DND-41 (cell line): ENCODE measurements around the gene MDP1.

ENCODE experiments used
- EZH2 ChIP-seq: IDR thresholded peaks from 3 replicates; pipeline ENCODE4 v1.6.1; 2012; ENCODE audit warnings: borderline replicate concordance, low read depth, mild to moderate bottlenecking, moderate library complexity, low read length, inconsistent platforms; ENCODE audit not compliant: severe bottlenecking
- TF ChIP-seq, protein P1 (sequence below): IDR thresholded peaks from 2 replicates; pipeline ENCODE4 v1.5.1; 2012; ENCODE audit warnings: borderline replicate concordance, low read length, moderate library complexity, mild to moderate bottlenecking; ENCODE audit not compliant: poor library complexity, severe bottlenecking; ENCODE audit errors: extremely low read depth

DNA sequence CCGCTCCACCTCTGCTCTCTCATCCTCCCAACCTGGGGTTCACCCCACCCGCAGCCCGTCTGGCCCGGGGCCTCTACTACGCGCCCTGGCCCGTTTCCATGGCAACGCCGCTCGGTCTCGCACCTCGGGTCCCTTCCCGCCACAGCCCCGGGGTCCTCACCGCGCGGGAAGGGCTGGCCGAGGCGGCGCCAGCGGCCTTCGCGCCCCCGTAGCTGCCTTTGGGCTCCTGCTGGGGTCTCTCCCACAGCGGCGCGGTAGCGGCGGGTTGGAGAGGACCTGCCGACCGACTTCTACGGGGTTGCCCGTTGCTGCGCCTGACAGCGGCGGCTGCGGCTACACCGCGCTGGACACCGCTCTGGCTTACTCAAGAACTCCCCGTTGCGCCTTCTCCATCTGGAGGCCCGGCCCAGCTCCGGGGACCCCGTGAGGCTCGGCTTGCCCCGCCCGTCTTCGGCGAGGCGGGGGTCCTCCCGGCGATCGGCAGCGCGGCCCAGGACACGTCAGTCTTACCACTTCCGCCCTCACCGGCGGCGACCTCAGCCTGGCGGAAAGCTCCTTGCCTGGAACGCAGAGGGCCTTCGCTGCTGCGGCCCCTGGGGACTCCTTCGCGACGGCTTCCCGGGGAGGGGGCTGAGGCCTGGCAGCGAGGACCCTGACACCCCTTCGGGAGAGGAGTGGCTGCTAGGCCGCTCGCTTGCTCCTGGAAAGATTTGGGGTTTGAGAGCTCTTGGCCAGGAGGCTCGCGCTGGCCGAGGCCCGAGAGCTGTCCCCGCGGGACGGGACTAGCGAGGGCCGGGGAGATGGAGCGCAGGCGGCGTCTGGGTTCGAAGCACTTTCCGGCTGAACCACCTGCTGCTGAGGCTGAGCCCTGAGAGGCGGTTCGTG lies 20.4 kb downstream of the MDP1 start, which contains the start of gene TM9SF1:
- TF ChIP-seq, protein P1, sequence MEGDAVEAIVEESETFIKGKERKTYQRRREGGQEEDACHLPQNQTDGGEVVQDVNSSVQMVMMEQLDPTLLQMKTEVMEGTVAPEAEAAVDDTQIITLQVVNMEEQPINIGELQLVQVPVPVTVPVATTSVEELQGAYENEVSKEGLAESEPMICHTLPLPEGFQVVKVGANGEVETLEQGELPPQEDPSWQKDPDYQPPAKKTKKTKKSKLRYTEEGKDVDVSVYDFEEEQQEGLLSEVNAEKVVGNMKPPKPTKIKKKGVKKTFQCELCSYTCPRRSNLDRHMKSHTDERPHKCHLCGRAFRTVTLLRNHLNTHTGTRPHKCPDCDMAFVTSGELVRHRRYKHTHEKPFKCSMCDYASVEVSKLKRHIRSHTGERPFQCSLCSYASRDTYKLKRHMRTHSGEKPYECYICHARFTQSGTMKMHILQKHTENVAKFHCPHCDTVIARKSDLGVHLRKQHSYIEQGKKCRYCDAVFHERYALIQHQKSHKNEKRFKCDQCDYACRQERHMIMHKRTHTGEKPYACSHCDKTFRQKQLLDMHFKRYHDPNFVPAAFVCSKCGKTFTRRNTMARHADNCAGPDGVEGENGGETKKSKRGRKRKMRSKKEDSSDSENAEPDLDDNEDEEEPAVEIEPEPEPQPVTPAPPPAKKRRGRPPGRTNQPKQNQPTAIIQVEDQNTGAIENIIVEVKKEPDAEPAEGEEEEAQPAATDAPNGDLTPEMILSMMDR, result no peak
- no peak for TF ChIP-seq EZH2
